ENCODE measurements around the gene VEPH1.

Gene VEPH1

DNA sequence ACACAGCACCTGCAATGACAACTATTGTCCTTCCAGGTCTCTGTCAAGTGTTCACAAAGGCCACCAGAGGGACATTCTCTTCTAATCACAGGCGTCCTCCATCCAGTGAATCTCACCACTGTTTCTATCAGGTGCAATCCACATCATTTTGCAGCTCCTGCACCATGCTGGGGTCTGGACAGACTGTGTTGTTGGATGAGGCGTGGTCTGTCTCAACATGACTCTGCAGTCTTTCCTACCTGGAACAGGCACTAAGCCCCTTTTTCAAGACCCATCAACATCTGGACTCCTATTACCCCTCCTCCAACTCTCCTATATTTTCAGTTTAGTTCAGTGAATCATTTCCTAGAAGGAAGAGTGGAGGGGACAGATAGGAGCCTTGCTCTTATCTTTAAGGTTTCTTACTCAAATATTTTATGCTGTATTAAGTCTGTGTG, 31.5 kb upstream of the VEPH1 start:
- Histone ChIP-seq H3K36me3 (ENCODE audit: control insufficient read depth, insufficient read depth, low read length) (no peaks in the 10 kb centered on the region), H3K27me3 (replicated peaks; ENCODE audit: control insufficient read depth, insufficient read depth, low read length, poor library complexity, severe bottlenecking) (no peaks in the 10 kb centered on the region), H3K4me3 (ENCODE audit: insufficient read depth, low read depth, low read length, poor library complexity, severe bottlenecking) (no peak overlapping the region), H3K27ac (ENCODE audit: insufficient read depth, low read length, poor library complexity, severe bottlenecking) (no peak overlapping the region), H3K9me3 (ENCODE audit: control insufficient read depth, low read length) (no peaks in the 10 kb centered on the region), H3K4me1 (ENCODE audit: control insufficient read depth, insufficient read depth, low read length, poor library complexity, severe bottlenecking) (no peaks in the 10 kb centered on the region)
- DNase-seq: no peak

DNA sequence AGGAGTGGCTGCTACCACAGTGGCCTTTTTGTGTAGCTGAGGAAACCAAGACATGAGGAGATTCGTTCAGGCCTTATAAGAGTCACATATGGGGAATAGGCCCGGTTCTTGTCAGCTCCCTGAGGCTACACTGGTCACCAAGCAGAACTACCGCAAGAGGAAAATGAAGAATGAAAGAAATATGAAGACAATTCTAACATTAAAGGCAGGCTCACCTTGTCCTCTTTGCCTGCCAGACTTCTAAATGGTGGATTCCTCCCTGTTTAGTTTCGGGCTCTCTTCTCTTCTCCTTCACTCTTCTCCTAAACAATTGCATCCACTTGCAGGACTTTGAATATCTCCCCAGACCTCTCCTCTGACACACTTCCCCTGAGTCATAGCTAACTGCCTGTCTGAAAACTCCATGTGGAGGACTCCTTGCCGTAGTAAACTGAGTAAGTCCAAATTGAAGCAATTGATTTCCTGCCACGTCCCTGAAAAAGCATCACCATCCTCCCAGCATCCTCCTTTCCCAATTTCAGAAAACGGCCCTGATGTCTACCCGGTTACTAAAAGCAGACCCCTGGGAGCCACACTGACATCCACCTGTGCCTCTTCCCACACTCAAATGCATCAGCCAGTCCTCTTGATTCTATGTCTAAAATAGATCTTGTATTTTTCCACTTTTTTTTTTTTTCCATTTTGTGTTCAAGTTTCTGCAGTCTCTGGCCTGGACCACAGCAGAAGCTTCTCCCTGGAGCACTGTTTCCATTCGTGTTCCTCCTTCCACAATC, 30.3 kb upstream of the VEPH1 start:
- H3K9me3 ChIP-seq (ENCODE audit: control insufficient read depth, low read length): no peaks in the 10 kb centered on the region
- no peak overlapping the region for H3K4me3 ChIP-seq (ENCODE audit: insufficient read depth, low read depth, low read length, poor library complexity, severe bottlenecking)
- H3K27me3 ChIP-seq (replicated peaks; ENCODE audit: control insufficient read depth, insufficient read depth, low read length, poor library complexity, severe bottlenecking): no peaks in the 10 kb centered on the region
- H3K27ac ChIP-seq (ENCODE audit: insufficient read depth, low read length, poor library complexity, severe bottlenecking): no peak overlapping the region
- no peaks in the 10 kb centered on the region for H3K4me1 ChIP-seq (ENCODE audit: control insufficient read depth, insufficient read depth, low read length, poor library complexity, severe bottlenecking)
- no peaks in the 10 kb centered on the region for H3K36me3 ChIP-seq (ENCODE audit: control insufficient read depth, insufficient read depth, low read length)
- no peak for DNase-seq

DNA sequence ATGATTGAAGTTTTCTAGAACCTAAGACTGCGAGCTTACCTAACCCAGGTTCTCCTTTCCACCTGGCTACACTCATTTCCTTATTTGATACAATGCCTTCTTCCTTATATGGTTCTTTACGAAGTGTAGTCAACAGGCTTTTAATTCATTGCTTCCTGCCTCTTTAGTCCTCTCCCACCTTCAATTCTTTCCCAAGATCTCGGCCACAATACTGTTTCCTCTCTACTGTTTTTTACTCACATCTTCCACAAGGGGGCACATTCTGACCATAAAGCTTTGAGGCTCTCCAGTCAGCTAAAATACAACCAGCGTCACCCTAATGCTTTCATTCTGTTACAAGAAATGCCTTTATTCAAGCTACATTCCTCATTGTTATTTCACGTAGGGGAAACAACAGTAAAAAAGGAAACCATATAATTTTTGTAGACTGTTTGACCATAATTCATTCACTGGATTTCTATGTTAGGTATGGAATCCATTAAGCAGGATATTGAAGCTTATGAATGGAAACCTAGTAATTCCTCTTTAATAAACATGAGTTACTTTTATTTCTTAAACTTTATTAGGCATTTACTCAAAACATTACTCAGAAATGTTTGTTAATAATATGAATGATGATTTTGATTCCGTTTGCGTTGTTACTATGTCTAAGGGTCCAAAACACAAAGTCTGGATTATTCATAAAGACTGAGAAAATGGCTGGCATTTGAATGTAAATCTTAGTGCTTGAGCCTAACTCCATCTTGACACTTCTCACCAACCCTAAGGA, 29.5 kb upstream of the VEPH1 start:
- H3K4me1 ChIP-seq (ENCODE audit: control insufficient read depth, insufficient read depth, low read length, poor library complexity, severe bottlenecking): no peaks in the 10 kb centered on the region
- H3K4me3 ChIP-seq (ENCODE audit: insufficient read depth, low read depth, low read length, poor library complexity, severe bottlenecking): no peak overlapping the region
- H3K27ac ChIP-seq (ENCODE audit: insufficient read depth, low read length, poor library complexity, severe bottlenecking): no peak overlapping the region
- no peak for DNase-seq
- no peaks in the 10 kb centered on the region for H3K36me3 ChIP-seq (ENCODE audit: control insufficient read depth, insufficient read depth, low read length)
- no peaks in the 10 kb centered on the region for H3K9me3 ChIP-seq (ENCODE audit: control insufficient read depth, low read length)
- H3K27me3 ChIP-seq (replicated peaks; ENCODE audit: control insufficient read depth, insufficient read depth, low read length, poor library complexity, severe bottlenecking): no peaks in the 10 kb centered on the region

DNA sequence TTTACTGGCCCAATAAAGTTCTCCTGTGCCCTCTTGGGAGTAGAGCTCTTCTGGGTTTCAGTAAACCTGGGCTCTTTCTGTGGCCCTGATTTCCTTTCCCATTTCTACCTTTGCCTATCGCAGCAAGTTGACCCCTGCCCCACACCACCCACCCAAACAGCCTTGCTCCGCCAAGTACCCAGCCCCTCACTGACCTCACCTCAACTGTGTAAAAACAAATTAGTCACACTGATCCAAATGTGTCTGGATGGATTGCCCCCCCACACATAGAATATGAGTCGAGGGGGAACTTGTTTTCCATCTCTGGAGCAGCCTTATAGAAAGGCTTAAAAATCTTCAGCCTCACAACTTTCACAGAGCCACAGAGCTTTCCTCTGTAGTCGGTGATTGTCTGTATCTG, 28.6 kb upstream of the VEPH1 start:
- H3K27ac ChIP-seq (ENCODE audit: insufficient read depth, low read length, poor library complexity, severe bottlenecking): no peak overlapping the region
- no peaks in the 10 kb centered on the region for H3K27me3 ChIP-seq (replicated peaks; ENCODE audit: control insufficient read depth, insufficient read depth, low read length, poor library complexity, severe bottlenecking)
- H3K9me3 ChIP-seq (ENCODE audit: control insufficient read depth, low read length): no peaks in the 10 kb centered on the region
- no peak overlapping the region for H3K4me3 ChIP-seq (ENCODE audit: insufficient read depth, low read depth, low read length, poor library complexity, severe bottlenecking)
- no peak for DNase-seq
- H3K36me3 ChIP-seq (ENCODE audit: control insufficient read depth, insufficient read depth, low read length): no peaks in the 10 kb centered on the region
- no peaks in the 10 kb centered on the region for H3K4me1 ChIP-seq (ENCODE audit: control insufficient read depth, insufficient read depth, low read length, poor library complexity, severe bottlenecking)

GRCh38 chr3:157531301-157531660, 28.1 kb upstream of the VEPH1 start:
- no peaks in the 10 kb centered on the region for H3K4me1 ChIP-seq (ENCODE audit: control insufficient read depth, insufficient read depth, low read length, poor library complexity, severe bottlenecking)
- H3K36me3 ChIP-seq (ENCODE audit: control insufficient read depth, insufficient read depth, low read length): no peaks in the 10 kb centered on the region
- no peaks in the 10 kb centered on the region for H3K27me3 ChIP-seq (replicated peaks; ENCODE audit: control insufficient read depth, insufficient read depth, low read length, poor library complexity, severe bottlenecking)
- H3K4me3 ChIP-seq (ENCODE audit: insufficient read depth, low read depth, low read length, poor library complexity, severe bottlenecking): no peak overlapping the region
- DNase-seq: no peak
- H3K27ac ChIP-seq (ENCODE audit: insufficient read depth, low read length, poor library complexity, severe bottlenecking): no peak overlapping the region
- H3K9me3 ChIP-seq (ENCODE audit: control insufficient read depth, low read length): no peaks in the 10 kb centered on the region

DNA sequence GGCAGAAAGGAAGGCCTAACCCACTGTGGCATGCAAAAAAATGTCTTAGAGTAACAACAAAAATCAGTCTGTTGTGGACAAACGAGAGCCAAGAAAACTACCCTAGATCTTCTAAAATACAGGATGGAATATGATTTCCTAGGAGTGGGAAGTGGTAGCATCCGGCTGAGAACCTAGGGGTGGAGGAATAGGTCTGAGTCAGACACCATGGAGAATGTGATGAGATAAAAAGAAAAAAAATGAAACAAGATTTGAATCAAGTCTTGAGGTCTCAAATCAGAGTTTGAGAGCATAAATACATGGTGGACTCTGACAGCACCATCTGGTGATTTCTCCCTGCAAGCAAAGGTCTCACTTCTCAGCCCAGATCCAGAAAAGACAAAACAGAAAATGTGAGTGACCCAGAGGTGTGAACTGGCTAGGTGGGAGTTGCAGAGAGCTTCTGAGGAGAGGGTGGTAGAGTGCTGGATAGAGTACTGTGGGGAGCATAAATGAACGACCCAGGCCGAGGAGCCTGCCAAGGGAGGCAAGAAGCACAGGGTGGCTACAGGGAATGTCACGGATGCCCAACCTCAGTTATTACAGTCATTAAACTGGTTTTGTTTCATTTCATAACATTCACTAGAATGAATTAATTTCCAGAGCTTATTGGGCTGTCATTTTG, 27.6 kb upstream of the VEPH1 start:
- Histone ChIP-seq H3K4me1 (ENCODE audit: control insufficient read depth, insufficient read depth, low read length, poor library complexity, severe bottlenecking) (no peaks in the 10 kb centered on the region), H3K27me3 (replicated peaks; ENCODE audit: control insufficient read depth, insufficient read depth, low read length, poor library complexity, severe bottlenecking) (no peaks in the 10 kb centered on the region), H3K27ac (ENCODE audit: insufficient read depth, low read length, poor library complexity, severe bottlenecking) (no peak overlapping the region), H3K9me3 (ENCODE audit: control insufficient read depth, low read length) (no peaks in the 10 kb centered on the region), H3K4me3 (ENCODE audit: insufficient read depth, low read depth, low read length, poor library complexity, severe bottlenecking) (no peak overlapping the region), H3K36me3 (ENCODE audit: control insufficient read depth, insufficient read depth, low read length) (no peaks in the 10 kb centered on the region)
- DNase-seq: no peak

GRCh38 chr3:157529751-157530150, 26.5 kb upstream of the VEPH1 start:
- no peaks in the 10 kb centered on the region for H3K36me3 ChIP-seq (ENCODE audit: control insufficient read depth, insufficient read depth, low read length)
- H3K4me3 ChIP-seq (ENCODE audit: insufficient read depth, low read depth, low read length, poor library complexity, severe bottlenecking): no peak overlapping the region
- H3K9me3 ChIP-seq (ENCODE audit: control insufficient read depth, low read length): no peaks in the 10 kb centered on the region
- no peaks in the 10 kb centered on the region for H3K4me1 ChIP-seq (ENCODE audit: control insufficient read depth, insufficient read depth, low read length, poor library complexity, severe bottlenecking)
- no peak overlapping the region for H3K27ac ChIP-seq (ENCODE audit: insufficient read depth, low read length, poor library complexity, severe bottlenecking)
- DNase-seq: no peak
- H3K27me3 ChIP-seq (replicated peaks; ENCODE audit: control insufficient read depth, insufficient read depth, low read length, poor library complexity, severe bottlenecking): no peaks in the 10 kb centered on the region

GRCh38 chr3:157529085-157529484, 25.9 kb upstream of the VEPH1 start:
- Histone ChIP-seq H3K9me3 (ENCODE audit: control insufficient read depth, low read length) (no peaks in the 10 kb centered on the region), H3K4me3 (ENCODE audit: insufficient read depth, low read depth, low read length, poor library complexity, severe bottlenecking) (no peak overlapping the region), H3K27ac (ENCODE audit: insufficient read depth, low read length, poor library complexity, severe bottlenecking) (no peak overlapping the region), H3K36me3 (ENCODE audit: control insufficient read depth, insufficient read depth, low read length) (no peaks in the 10 kb centered on the region), H3K4me1 (ENCODE audit: control insufficient read depth, insufficient read depth, low read length, poor library complexity, severe bottlenecking) (no peaks in the 10 kb centered on the region), H3K27me3 (replicated peaks; ENCODE audit: control insufficient read depth, insufficient read depth, low read length, poor library complexity, severe bottlenecking) (no peaks in the 10 kb centered on the region)
- DNase-seq: no peak

- no peak overlapping the region for H3K27ac ChIP-seq (ENCODE audit: insufficient read depth, low read length, poor library complexity, severe bottlenecking)
- H3K36me3 ChIP-seq (ENCODE audit: control insufficient read depth, insufficient read depth, low read length): no peaks in the 10 kb centered on the region
- no peaks in the 10 kb centered on the region for H3K9me3 ChIP-seq (ENCODE audit: control insufficient read depth, low read length)
- no peaks in the 10 kb centered on the region for H3K27me3 ChIP-seq (replicated peaks; ENCODE audit: control insufficient read depth, insufficient read depth, low read length, poor library complexity, severe bottlenecking)
- no peaks in the 10 kb centered on the region for H3K4me1 ChIP-seq (ENCODE audit: control insufficient read depth, insufficient read depth, low read length, poor library complexity, severe bottlenecking)
- DNase-seq: no peak
- no peak overlapping the region for H3K4me3 ChIP-seq (ENCODE audit: insufficient read depth, low read depth, low read length, poor library complexity, severe bottlenecking)
Observed at GRCh38 chr3:157527131-157527881, 24.1 kb upstream of the VEPH1 start.

Measured in effector memory CD4-positive, alpha-beta T cell (primary cell).